ENCODE measurements around the gene ARID1B.

Gene ARID1B

DNA sequence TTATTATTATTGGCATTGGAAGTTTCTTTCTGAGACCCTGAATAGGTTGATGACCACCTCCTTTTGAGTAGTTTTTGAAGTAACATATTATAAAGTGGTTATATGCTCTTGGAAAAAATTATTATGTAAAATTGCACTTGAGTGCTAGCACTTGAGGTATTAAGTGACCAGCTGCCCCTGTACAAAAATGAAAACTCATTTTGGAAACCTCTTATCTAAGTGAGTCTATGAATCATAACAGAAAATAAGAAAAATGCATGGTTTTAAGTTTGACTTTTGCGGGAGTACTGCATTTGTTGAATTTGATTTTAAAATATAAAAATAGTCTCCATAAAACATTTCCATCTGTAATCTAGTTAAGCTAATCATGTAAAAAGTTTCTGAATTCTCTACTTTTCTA lies 297.8 kb downstream of the ARID1B start:
- Histone ChIP-seq H3K4me3 (ENCODE audit: low read length in 2 of 2) (no peak overlapping the region), H3K4me2 (ENCODE audit: insufficient read depth, low read length, poor library complexity, severe bottlenecking) (no peak overlapping the region), H3K4me1 (ENCODE audit: control insufficient read depth in 2 of 2, insufficient read depth in 1 of 2, low read depth in 1 of 2, low read length in 2 of 2) (peaks cover 9 to 14% of the 10 kb centered on the region in 2 donors), H3K27me3 (ENCODE audit: control insufficient read depth in 3 of 3, insufficient read depth in 3 of 3, low read depth in 1 of 3, low read length in 3 of 3) (no peaks in the 10 kb centered on the region), H3K9me3 (replicated peaks in 1 of 2; ENCODE audit: control insufficient read depth in 2 of 2, insufficient read depth in 1 of 2, low read depth in 1 of 2, low read length in 2 of 2) (no peaks in the 10 kb centered on the region), H2BK12ac (ENCODE audit: low read length) (no peak overlapping the region), H3K14ac (ENCODE audit: low read length) (no peak overlapping the region), H3K23ac (ENCODE audit: low read depth, low read length, poor library complexity) (no peak overlapping the region), H2BK15ac (ENCODE audit: low read length) (no peak overlapping the region), H2AFZ (ENCODE audit: low read length) (no peak overlapping the region), H3K18ac (ENCODE audit: low read length) (no peak overlapping the region), H3K4ac (ENCODE audit: low read length) (no peak overlapping the region), H4K8ac (ENCODE audit: low read depth, low read length) (no peak overlapping the region), H4K91ac (ENCODE audit: low read depth, low read length, poor library complexity) (no peak overlapping the region), H3K79me1 (ENCODE audit: low read depth, low read length) (peaks cover 2% of the 10 kb centered on the region), H3K36me3 (replicated peaks in 1 of 2; ENCODE audit: control insufficient read depth in 2 of 2, insufficient read depth in 2 of 2, low read length in 2 of 2) (peaks cover 0 to 5% of the 10 kb centered on the region in 2 donors), H2BK5ac (ENCODE audit: low read length) (no peak overlapping the region), H2BK120ac (ENCODE audit: low read depth, low read length) (no peak overlapping the region), H2AK5ac (ENCODE audit: low read depth, low read length) (no peak overlapping the region), H3K27ac (replicated peaks; ENCODE audit: low read length) (no peak overlapping the region), H3K9ac (ENCODE audit: low read depth, low read length, poor library complexity) (no peak overlapping the region)
- no CpG with 5 or more reads among the region's 1 CpG for WGBS, 2 donors (ENCODE audit: extremely low coverage in 2 of 2, insufficient read length in 2 of 2, insufficient replicate concordance in 1 of 2)
- no peak for DNase-seq (ENCODE audit: low spot score)

DNA sequence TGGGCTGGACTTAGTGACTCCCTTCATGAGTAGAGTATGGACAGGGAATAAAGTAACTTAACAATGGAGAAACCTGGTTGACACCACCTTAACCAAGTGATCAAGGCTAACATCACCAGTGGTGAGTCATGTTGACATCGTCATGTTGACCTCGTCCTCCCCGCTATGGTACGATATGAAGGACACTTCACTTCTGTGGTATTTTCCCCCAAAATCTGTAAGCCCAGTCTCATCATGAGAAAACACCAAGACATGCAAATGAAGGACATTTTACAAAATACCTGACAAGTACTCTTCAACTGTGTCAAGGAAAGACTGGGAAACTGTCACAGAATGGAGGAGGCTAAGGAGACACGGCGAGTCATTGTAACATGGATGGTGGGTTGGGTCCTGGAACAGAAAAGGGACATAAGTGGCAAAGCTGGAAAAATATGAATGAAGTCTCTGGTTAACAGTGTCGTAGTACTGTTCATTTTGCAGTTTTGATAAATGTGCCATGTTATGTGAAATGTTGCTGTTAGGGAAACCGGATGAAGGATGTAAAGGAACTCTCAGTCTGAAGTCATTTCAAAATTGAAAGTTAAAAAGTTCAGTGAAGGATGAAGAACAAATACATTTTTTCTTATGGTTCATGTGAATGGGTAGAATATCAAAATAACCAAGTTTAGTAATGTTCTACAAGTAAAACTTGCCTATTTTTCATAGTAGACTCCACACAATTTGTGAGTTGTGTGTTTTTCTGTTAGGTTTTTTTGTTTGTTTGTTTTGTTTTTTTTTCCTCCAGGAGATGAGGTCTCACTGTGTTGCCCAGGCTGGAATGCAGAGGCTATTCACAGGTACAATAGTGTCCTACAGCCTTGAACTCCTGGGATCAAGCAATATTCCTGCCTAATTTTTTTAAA lies 298.6 kb downstream of the ARID1B start:
- Histone ChIP-seq H2BK5ac (ENCODE audit: low read length) (no peak overlapping the region), H2AK5ac (ENCODE audit: low read depth, low read length) (no peak overlapping the region), H3K27ac (replicated peaks; ENCODE audit: low read length) (no peak overlapping the region), H3K23ac (ENCODE audit: low read depth, low read length, poor library complexity) (no peak overlapping the region), H3K36me3 (replicated peaks in 1 of 2; ENCODE audit: control insufficient read depth in 2 of 2, insufficient read depth in 2 of 2, low read length in 2 of 2) (peaks cover 0 to 5% of the 10 kb centered on the region in 2 donors), H4K8ac (ENCODE audit: low read depth, low read length) (no peak overlapping the region), H3K79me1 (ENCODE audit: low read depth, low read length) (peaks cover 2% of the 10 kb centered on the region), H2BK15ac (ENCODE audit: low read length) (no peak overlapping the region), H2BK120ac (ENCODE audit: low read depth, low read length) (no peak overlapping the region), H3K4me2 (ENCODE audit: insufficient read depth, low read length, poor library complexity, severe bottlenecking) (no peak overlapping the region), H3K18ac (ENCODE audit: low read length) (no peak overlapping the region), H2AFZ (ENCODE audit: low read length) (no peak overlapping the region), H3K9ac (ENCODE audit: low read depth, low read length, poor library complexity) (no peak overlapping the region), H3K4me3 (ENCODE audit: low read length in 2 of 2) (no peak overlapping the region), H3K4ac (ENCODE audit: low read length) (no peak overlapping the region), H3K4me1 (ENCODE audit: control insufficient read depth in 2 of 2, insufficient read depth in 1 of 2, low read depth in 1 of 2, low read length in 2 of 2) (peaks cover 6 to 8% of the 10 kb centered on the region in 2 donors), H2BK12ac (ENCODE audit: low read length) (no peak overlapping the region), H3K14ac (ENCODE audit: low read length) (no peak overlapping the region), H4K91ac (ENCODE audit: low read depth, low read length, poor library complexity) (no peak overlapping the region), H3K27me3 (ENCODE audit: control insufficient read depth in 3 of 3, insufficient read depth in 3 of 3, low read depth in 1 of 3, low read length in 3 of 3) (no peaks in the 10 kb centered on the region), H3K9me3 (replicated peaks in 1 of 2; ENCODE audit: control insufficient read depth in 2 of 2, insufficient read depth in 1 of 2, low read depth in 1 of 2, low read length in 2 of 2) (no peaks in the 10 kb centered on the region)
- no peak for DNase-seq (ENCODE audit: low spot score)
- WGBS, 2 donors (ENCODE audit: extremely low coverage in 2 of 2, insufficient read length in 2 of 2, insufficient replicate concordance in 1 of 2) = no CpG with 5 or more reads among the region's 8 CpGs

DNA sequence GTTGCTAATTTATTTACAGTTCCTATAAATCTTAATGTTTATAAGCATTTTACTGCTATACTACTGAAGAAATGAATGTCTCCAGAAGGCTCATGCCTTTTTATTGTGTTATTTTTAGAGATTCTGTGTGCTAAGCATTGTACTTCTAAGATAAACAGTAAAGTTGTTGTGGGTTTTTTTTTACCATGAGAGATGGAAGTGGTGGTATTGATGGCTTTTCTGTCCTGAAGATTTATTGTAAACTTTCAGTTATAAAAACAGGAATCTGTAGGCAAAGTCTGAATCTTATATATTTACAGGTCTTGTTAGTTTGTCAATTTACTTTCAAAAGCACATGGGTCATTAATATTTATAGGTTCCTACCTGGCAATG lies 299.3 kb downstream of the ARID1B start:
- Histone ChIP-seq H2BK12ac (ENCODE audit: low read length) (no peak overlapping the region), H3K9me3 (replicated peaks in 1 of 2; ENCODE audit: control insufficient read depth in 2 of 2, insufficient read depth in 1 of 2, low read depth in 1 of 2, low read length in 2 of 2) (no peaks in the 10 kb centered on the region), H3K4ac (ENCODE audit: low read length) (no peak overlapping the region), H3K79me1 (ENCODE audit: low read depth, low read length) (peaks cover 2% of the 10 kb centered on the region), H2AK5ac (ENCODE audit: low read depth, low read length) (no peak overlapping the region), H4K8ac (ENCODE audit: low read depth, low read length) (no peak overlapping the region), H3K9ac (ENCODE audit: low read depth, low read length, poor library complexity) (no peak overlapping the region), H2AFZ (ENCODE audit: low read length) (no peak overlapping the region), H3K4me1 (ENCODE audit: control insufficient read depth in 2 of 2, insufficient read depth in 1 of 2, low read depth in 1 of 2, low read length in 2 of 2) (peaks cover 4 to 6% of the 10 kb centered on the region in 2 donors), H2BK120ac (ENCODE audit: low read depth, low read length) (no peak overlapping the region), H3K14ac (ENCODE audit: low read length) (no peak overlapping the region), H3K18ac (ENCODE audit: low read length) (no peak overlapping the region), H3K36me3 (replicated peaks in 1 of 2; ENCODE audit: control insufficient read depth in 2 of 2, insufficient read depth in 2 of 2, low read length in 2 of 2) (peaks cover 0 to 5% of the 10 kb centered on the region in 2 donors), H3K27me3 (ENCODE audit: control insufficient read depth in 3 of 3, insufficient read depth in 3 of 3, low read depth in 1 of 3, low read length in 3 of 3) (no peaks in the 10 kb centered on the region), H3K4me3 (ENCODE audit: low read length in 2 of 2) (no peak overlapping the region), H3K27ac (replicated peaks; ENCODE audit: low read length) (no peak overlapping the region), H3K23ac (ENCODE audit: low read depth, low read length, poor library complexity) (no peak overlapping the region), H2BK15ac (ENCODE audit: low read length) (no peak overlapping the region), H2BK5ac (ENCODE audit: low read length) (no peak overlapping the region), H3K4me2 (ENCODE audit: insufficient read depth, low read length, poor library complexity, severe bottlenecking) (no peak overlapping the region), H4K91ac (ENCODE audit: low read depth, low read length, poor library complexity) (no peak overlapping the region)
- DNase-seq (ENCODE audit: low spot score) = no peak

- H2BK120ac ChIP-seq (ENCODE audit: low read depth, low read length) = no peak overlapping the region
- no peak overlapping the region for H3K14ac ChIP-seq (ENCODE audit: low read length)
- no CpG with 5 or more reads among the region's 7 CpGs for WGBS, 2 donors (ENCODE audit: extremely low coverage in 2 of 2, insufficient read length in 2 of 2, insufficient replicate concordance in 1 of 2)
Observed at GRCh38 chr6:157077251-157077650, 300.1 kb downstream of the ARID1B start.

More at GRCh38 chr6:157077251-157077650, 300.1 kb downstream of the ARID1B start:
- Histone ChIP-seq H3K4me3 (ENCODE audit: low read length in 2 of 2) (no peak overlapping the region), H3K79me1 (ENCODE audit: low read depth, low read length) (peaks cover 2% of the 10 kb centered on the region), H3K4ac (ENCODE audit: low read length) (no peak overlapping the region), H2AFZ (ENCODE audit: low read length) (no peak overlapping the region), H2AK5ac (ENCODE audit: low read depth, low read length) (no peak overlapping the region), H2BK15ac (ENCODE audit: low read length) (no peak overlapping the region), H3K9me3 (replicated peaks in 1 of 2; ENCODE audit: control insufficient read depth in 2 of 2, insufficient read depth in 1 of 2, low read depth in 1 of 2, low read length in 2 of 2) (no peaks in the 10 kb centered on the region), H3K4me1 (ENCODE audit: control insufficient read depth in 2 of 2, insufficient read depth in 1 of 2, low read depth in 1 of 2, low read length in 2 of 2) (peaks cover 4 to 6% of the 10 kb centered on the region in 2 donors), H3K18ac (ENCODE audit: low read length) (no peak overlapping the region), H3K9ac (ENCODE audit: low read depth, low read length, poor library complexity) (no peak overlapping the region), H2BK5ac (ENCODE audit: low read length) (no peak overlapping the region), H3K27me3 (ENCODE audit: control insufficient read depth in 3 of 3, insufficient read depth in 3 of 3, low read depth in 1 of 3, low read length in 3 of 3) (no peaks in the 10 kb centered on the region), H2BK12ac (ENCODE audit: low read length) (no peak overlapping the region), H3K4me2 (ENCODE audit: insufficient read depth, low read length, poor library complexity, severe bottlenecking) (no peak overlapping the region), H4K91ac (ENCODE audit: low read depth, low read length, poor library complexity) (no peak overlapping the region), H3K23ac (ENCODE audit: low read depth, low read length, poor library complexity) (no peak overlapping the region), H4K8ac (ENCODE audit: low read depth, low read length) (peak overlapping the region; percentile 72), H3K27ac (replicated peaks; ENCODE audit: low read length) (no peak overlapping the region), H3K36me3 (replicated peaks in 1 of 2; ENCODE audit: control insufficient read depth in 2 of 2, insufficient read depth in 2 of 2, low read length in 2 of 2) (peaks cover 0 to 5% of the 10 kb centered on the region in 2 donors)
- DNase-seq (ENCODE audit: low spot score) = no peak
